AG04449 (cell line): ENCODE results near the gene TIPARP.

Experiments
- CTCF ChIA-PET: fragments of 350-600 bp; formaldehyde crosslinking; extraction: SDS; loops from one replicate; lab custom pipeline; 2021; ENCODE audit warnings: antibody characterized with exemption; lab: Yijun Ruan, JAX
- POLR2A ChIA-PET: fragments of 400-600, 350-600 bp; formaldehyde crosslinking; extraction: SDS; loops from one replicate; lab custom pipeline; 2020; ENCODE audit warnings: antibody characterized with exemption, inconsistent platforms; lab: Yijun Ruan, JAX
- DNase-seq: peaks from one replicate; pipeline ENCODE4 v3.0.0-alpha.2; 2010; ENCODE audit warnings: low read depth, low spot score
- H3K4me3 ChIP-seq: 2 replicates; pipeline ENCODE4 v1.5.1; 2011; ENCODE audit warnings: low read depth, mild to moderate bottlenecking, control low read depth, low read length
- TF ChIP-seq, protein P1 (sequence below): IDR thresholded peaks from one replicate; pipeline ENCODE4 v1.5.1; 2011; ENCODE audit warnings: mild to moderate bottlenecking, moderate library complexity, low read length, control low read depth, inconsistent platforms; ENCODE audit not compliant: insufficient read depth; ENCODE audit errors: missing control alignments

The TIPARP gene

GRCh38 chr3:156661155-156661554, 13.2 kb upstream of the TIPARP start:
- CTCF ChIA-PET, result interaction anchor here (0.7 to 1.2 kb wide), 2 partner anchors 10 to 12 kb away, joined by 3 to 5 read pairs; no protein-coding TSS in a partner anchor
- POLR2A ChIA-PET, result no interaction called here
- TF ChIP-seq, protein P1, sequence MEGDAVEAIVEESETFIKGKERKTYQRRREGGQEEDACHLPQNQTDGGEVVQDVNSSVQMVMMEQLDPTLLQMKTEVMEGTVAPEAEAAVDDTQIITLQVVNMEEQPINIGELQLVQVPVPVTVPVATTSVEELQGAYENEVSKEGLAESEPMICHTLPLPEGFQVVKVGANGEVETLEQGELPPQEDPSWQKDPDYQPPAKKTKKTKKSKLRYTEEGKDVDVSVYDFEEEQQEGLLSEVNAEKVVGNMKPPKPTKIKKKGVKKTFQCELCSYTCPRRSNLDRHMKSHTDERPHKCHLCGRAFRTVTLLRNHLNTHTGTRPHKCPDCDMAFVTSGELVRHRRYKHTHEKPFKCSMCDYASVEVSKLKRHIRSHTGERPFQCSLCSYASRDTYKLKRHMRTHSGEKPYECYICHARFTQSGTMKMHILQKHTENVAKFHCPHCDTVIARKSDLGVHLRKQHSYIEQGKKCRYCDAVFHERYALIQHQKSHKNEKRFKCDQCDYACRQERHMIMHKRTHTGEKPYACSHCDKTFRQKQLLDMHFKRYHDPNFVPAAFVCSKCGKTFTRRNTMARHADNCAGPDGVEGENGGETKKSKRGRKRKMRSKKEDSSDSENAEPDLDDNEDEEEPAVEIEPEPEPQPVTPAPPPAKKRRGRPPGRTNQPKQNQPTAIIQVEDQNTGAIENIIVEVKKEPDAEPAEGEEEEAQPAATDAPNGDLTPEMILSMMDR, result no peak

GRCh38 chr3:156664011-156664830, 10.2 kb upstream of the TIPARP start:
- ChIA-PET CTCF (interaction anchor here (1.0 to 1.7 kb wide), 4 partner anchors 9 to 154 kb away, joined by 3 to 11 read pairs (median 3); no protein-coding TSS in a partner anchor), POLR2A (no interaction called here)
- DNase-seq, result no peak
- no peak overlapping the region for H3K4me3 ChIP-seq
- TF ChIP-seq, protein P1, result no peak

More at GRCh38 chr3:156661155-156661554, 13.2 kb upstream of the TIPARP start:
- no peak overlapping the region for H3K4me3 ChIP-seq
- DNase-seq, result no peak

GRCh38 chr3:156664831-156665178, 9.6 kb upstream of the TIPARP start:
- ChIA-PET CTCF (interaction anchor here (0.7 to 1.7 kb wide), 6 partner anchors 9 to 416 kb away, joined by 3 to 11 read pairs (median 3); no protein-coding TSS in a partner anchor), POLR2A (no interaction called here)
- no peak overlapping the region for H3K4me3 ChIP-seq
- TF ChIP-seq, protein P1, result no peak
- no peak for DNase-seq

GRCh38 chr3:156665291-156665690, 9.1 kb upstream of the TIPARP start:
- ChIA-PET POLR2A (no interaction called here), CTCF (interaction anchor here (0.7 to 1.7 kb wide), 5 partner anchors 8 to 416 kb away, joined by 3 to 11 read pairs (median 3); no protein-coding TSS in a partner anchor)
- no peak overlapping the region for H3K4me3 ChIP-seq
- no peak for DNase-seq
- TF ChIP-seq, protein P1, result no peak

GRCh38 chr3:156666073-156666472, 8.3 kb upstream of the TIPARP start:
- TF ChIP-seq, protein P1, result no peak
- no peak for DNase-seq
- POLR2A ChIA-PET, result no interaction called here
- no peak overlapping the region for H3K4me3 ChIP-seq
- CTCF ChIA-PET, result interaction anchor here (1.4 kb wide), 1 partner anchor 415 kb away, joined by 3 read pairs; no protein-coding TSS in a partner anchor

- CTCF ChIA-PET, result no interaction called here
- no peak for DNase-seq
- TF ChIP-seq, protein P1, result no peak
- POLR2A ChIA-PET, result no interaction called here
- no peak overlapping the region for H3K4me3 ChIP-seq
Measured at GRCh38 chr3:156668073-156668763, 6.2 kb upstream of the TIPARP start.
